Measurements from ENCODE around the gene YWHAG. TPM values are rescaled to one million over a fixed set of nuclear protein-coding genes. Genes with fewer than 3 reads are reported as not detected.

Gene YWHAG
- polyA plus RNA-seq, 1 of the 3 experiments (the other 2 are of a cell fraction) = 60.4 TPM

GRCh38 chr7:76343294-76343930 lies 15.4 kb downstream of the YWHAG start:
- Histone ChIP-seq H2AFZ (ENCODE audit: low read depth) (no peak overlapping the region), H3K27ac (ENCODE audit: low read depth in 2 of 2, low read length in 1 of 2) (no peak overlapping the region), H3K4me3 (ENCODE audit: low read depth in 2 of 2, low read length in 1 of 2) (no peak overlapping the region), H3K9me2 (no peaks in the 10 kb centered on the region), H3K4me2 (no peak overlapping the region), H3K36me3 (replicated peaks in 1 of 2; ENCODE audit: control insufficient read depth in 1 of 2, insufficient read depth in 2 of 2, low read length in 1 of 2) (peaks cover 62 to 89% of the 10 kb centered on the region in 2 experiments), H3K4me1 (ENCODE audit: control insufficient read depth in 1 of 2, insufficient read depth in 2 of 2, low read depth in 1 of 2, low read length in 1 of 2) (peaks cover 5 to 13% of the 10 kb centered on the region in 2 experiments), H3K27me3 (ENCODE audit: insufficient read depth) (no peaks in the 10 kb centered on the region), H3K9me3 (no peaks in the 10 kb centered on the region), H3K9ac (no peak overlapping the region), H3F3A (replicated peaks; ENCODE audit: insufficient read depth) (peaks cover 51% of the 10 kb centered on the region), H4K20me1 (ENCODE audit: insufficient read depth) (peaks cover 99% of the 10 kb centered on the region), H3K79me2 (ENCODE audit: insufficient read depth) (peaks cover 100% of the 10 kb centered on the region)
- 93% methylated on average over 6 of the region's 6 CpGs for WGBS (ENCODE audit: low lambda C conversion rate)
- ChIA-PET CTCF (interaction anchor here (0.9 to 1.4 kb wide), 3 partner anchors 10 to 12 kb away, joined by 3 read pairs; no protein-coding TSS in a partner anchor), POLR2A (interaction anchor here (1.1 kb wide), 1 partner anchor 15 kb away, joined by 6 read pairs; the partner anchor contains the start of gene YWHAG)
- peak; percentile 29; the same call in 1 of the 2 replicates for TF ChIP-seq FOSL2 (IDR thresholded peaks at IDR 0.05; ENCODE audit: borderline replicate concordance, low read depth)
- no peak for TF ChIP-seq ZBTB33 (IDR thresholded peaks at IDR 0.05; ENCODE audit: borderline replicate concordance, low read depth)
- TF ChIP-seq USF1 (IDR thresholded peaks at IDR 0.05; ENCODE audit: borderline replicate concordance, low read depth) = peak; percentile 42; the same call in 1 of the 2 replicates
- no peak for TF ChIP-seq FOXJ3 (CRISPR knock-in tag; IDR thresholded peaks at IDR 0.05)
- no peak for DNase-seq

GRCh38 chr7:76342222-76342621 lies 16.6 kb downstream of the YWHAG start:
- H4K20me1 ChIP-seq (ENCODE audit: insufficient read depth) = peaks cover 99% of the 10 kb centered on the region
- H3K9me2 ChIP-seq = no peaks in the 10 kb centered on the region
- TF ChIP-seq RXRA (IDR thresholded peaks at IDR 0.05; ENCODE audit: borderline replicate concordance, low read depth) (no peak), MEF2A (IDR thresholded peaks at IDR 0.05; ENCODE audit: borderline replicate concordance, low read depth) (no peak), SMC3 (IDR thresholded peaks at IDR 0.05; ENCODE audit: low read depth, low read length) (no peak), PBX3 (IDR thresholded peaks at IDR 0.05) (no peak), YY1 (IDR thresholded peaks at IDR 0.05; ENCODE audit: low read depth) (no peak), USF2 (IDR thresholded peaks at IDR 0.05; ENCODE audit: borderline replicate concordance, low read depth, low read length) (no peak), RCOR1 (IDR thresholded peaks at IDR 0.05; ENCODE audit: low read length) (no peak), CTCF (IDR thresholded peaks at IDR 0.05) (no peak), GATA2 (CRISPR knock-in tag; IDR thresholded peaks at IDR 0.05) (no peak), RAD21 (IDR thresholded peaks at IDR 0.05; ENCODE audit: low read length) (no peak), FOXM1 (IDR thresholded peaks at IDR 0.05; ENCODE audit: low read depth) (no peak)
- CTCF ChIA-PET = interaction anchor here (0.7 to 1.5 kb wide), 3 partner anchors 14 to 164 kb away, joined by 3 to 4 read pairs (median 3); partner anchors contain the start of gene YWHAG
- H3K36me3 ChIP-seq (replicated peaks in 1 of 2; ENCODE audit: control insufficient read depth in 1 of 2, insufficient read depth in 2 of 2, low read length in 1 of 2) = peaks cover 55 to 77% of the 10 kb centered on the region in 2 experiments
- no peaks in the 10 kb centered on the region for H3K9me3 ChIP-seq
- H3K4me1 ChIP-seq (ENCODE audit: control insufficient read depth in 1 of 2, insufficient read depth in 2 of 2, low read depth in 1 of 2, low read length in 1 of 2) = peaks cover 12 to 13% of the 10 kb centered on the region in 2 experiments
- H3K4me3 ChIP-seq (ENCODE audit: low read depth in 2 of 2, low read length in 1 of 2) = no peak overlapping the region
- H3K27me3 ChIP-seq (ENCODE audit: insufficient read depth) = no peaks in the 10 kb centered on the region
- H3K27ac ChIP-seq (ENCODE audit: low read depth in 2 of 2, low read length in 1 of 2) = peak overlapping the region in 1 of 2 experiments; percentile 67; a peak in 1 of 4 replicates
- H2AFZ ChIP-seq (ENCODE audit: low read depth) = no peak overlapping the region
- H3K9ac ChIP-seq = no peak overlapping the region
- H3K4me2 ChIP-seq = no peak overlapping the region; the same call in 1 of the 2 replicates
- peaks cover 100% of the 10 kb centered on the region for H3K79me2 ChIP-seq (ENCODE audit: insufficient read depth)
- H3F3A ChIP-seq (replicated peaks; ENCODE audit: insufficient read depth) = peaks cover 44% of the 10 kb centered on the region
- POLR2A ChIA-PET = no interaction called here
- no peak for DNase-seq
- WGBS (ENCODE audit: low lambda C conversion rate) = 92% methylated on average over 5 of the region's 5 CpGs

Data from SK-N-SH (cell line).